GM21825 (cell line): ENCODE measurements around the gene THUMPD2.
"Not testable (repeated sequence)": the region's sequence is repeated elsewhere in the genome, so short reads cannot be mapped to it uniquely, and the experiment has no call there.

ENCODE experiments used
- ATAC-seq: cut with Tn5 transposase; IDR thresholded peaks from one replicate; pipeline ENCODE4 v1.9.1; 2021; ENCODE audit warnings: mild to moderate bottlenecking, moderate library complexity; ENCODE audit not compliant: unreplicated experiment

Gene THUMPD2, protein sequence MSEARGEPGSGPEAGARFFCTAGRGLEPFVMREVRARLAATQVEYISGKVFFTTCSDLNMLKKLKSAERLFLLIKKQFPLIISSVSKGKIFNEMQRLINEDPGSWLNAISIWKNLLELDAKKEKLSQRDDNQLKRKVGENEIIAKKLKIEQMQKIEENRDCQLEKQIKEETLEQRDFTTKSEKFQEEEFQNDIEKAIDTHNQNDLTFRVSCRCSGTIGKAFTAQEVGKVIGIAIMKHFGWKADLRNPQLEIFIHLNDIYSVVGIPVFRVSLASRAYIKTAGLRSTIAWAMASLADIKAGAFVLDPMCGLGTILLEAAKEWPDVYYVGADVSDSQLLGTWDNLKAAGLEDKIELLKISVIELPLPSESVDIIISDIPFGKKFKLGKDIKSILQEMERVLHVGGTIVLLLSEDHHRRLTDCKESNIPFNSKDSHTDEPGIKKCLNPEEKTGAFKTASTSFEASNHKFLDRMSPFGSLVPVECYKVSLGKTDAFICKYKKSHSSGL

DNA sequence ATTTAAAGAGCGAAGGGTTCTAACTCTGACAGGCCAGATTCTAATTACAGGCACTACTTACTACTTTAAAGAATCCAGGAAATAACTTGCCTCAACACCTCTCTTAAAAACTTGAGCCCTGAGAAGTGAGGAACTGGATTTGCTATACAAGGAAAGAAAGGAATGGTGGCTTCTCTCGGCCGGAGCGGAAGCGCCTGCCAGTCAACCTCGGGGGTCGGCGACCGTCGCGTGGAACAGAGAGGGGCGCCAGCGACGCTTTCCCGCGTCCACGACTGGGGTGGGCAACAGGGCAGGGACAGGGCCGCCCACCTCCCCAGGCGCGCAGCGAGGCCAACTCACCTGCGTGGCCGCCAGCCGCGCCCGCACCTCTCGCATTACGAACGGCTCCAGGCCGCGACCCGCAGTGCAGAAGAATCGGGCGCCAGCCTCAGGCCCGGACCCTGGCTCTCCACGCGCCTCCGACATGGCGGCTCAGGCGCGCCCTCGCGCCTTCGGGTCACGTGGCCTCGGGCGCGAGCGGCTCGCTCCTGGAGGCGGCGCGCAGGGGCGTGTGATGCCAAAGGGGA, at the start of gene THUMPD2:
Gene THUMPD2 (minus strand): TSS at position 484 of the 566 bp plus-strand sequence. CDS start 19 bp downstream, at position 465.
- ATAC-seq = peak; percentile 85

DNA sequence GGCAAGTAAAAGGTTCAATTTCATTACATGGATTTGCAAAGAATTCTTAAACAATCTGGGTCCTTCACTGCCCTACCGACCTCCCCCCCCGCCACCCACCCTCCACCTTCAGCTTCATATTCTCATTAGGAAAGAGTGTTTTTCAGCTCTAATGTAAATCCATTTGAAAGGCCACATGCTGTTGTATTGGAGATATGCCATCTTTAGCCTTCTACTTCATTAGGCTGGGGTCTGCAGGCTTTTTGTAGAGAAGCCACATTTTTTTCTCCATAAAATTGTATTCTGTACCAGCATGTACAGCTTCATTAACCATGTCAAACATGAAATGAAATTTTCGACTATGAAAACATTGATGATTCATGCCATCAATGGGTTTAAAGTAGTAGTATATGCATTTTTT, 42.8 kb upstream of the THUMPD2 start:
- ATAC-seq = no peak

DNA sequence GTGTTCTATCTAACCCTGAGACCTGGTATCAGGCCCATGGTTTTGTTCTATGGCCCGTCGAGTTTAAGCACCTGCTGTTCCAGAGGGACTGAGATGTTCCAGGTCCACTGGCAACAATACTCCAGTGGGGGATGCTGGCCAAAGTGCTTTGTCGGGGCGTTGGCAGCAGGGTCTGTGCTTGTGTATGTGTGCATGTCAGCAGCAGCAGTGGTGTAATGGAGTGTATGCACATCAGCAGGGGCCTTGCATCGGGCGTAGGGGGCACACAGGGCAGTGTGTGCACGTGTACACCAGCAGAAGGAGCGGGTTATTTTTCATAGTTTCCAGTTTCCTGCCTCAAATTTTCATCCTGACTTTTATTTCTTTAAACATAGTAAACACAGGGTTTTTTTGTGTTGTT, 37.8 kb upstream of the THUMPD2 start:
- ATAC-seq = no peak

DNA sequence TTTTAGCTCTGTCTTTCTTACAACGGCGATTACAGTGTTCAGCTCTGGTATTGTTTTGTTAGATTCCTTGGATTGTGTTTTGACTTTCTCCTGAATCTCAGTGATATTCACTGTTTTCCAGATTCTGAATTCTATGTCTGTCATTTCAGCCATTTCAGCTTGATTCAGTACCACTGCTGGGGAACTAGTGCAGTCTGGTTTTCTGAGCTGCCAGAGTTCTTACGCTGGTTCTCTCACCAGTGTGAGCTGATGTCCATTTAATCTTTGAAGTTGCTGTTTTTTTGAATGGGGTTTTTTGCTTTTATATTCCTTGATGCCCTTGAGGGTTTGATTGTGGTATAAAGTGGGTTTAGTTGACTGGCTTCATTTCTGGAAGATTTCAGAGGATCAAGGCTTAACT, 37.4 kb upstream of the THUMPD2 start:
- no peak for ATAC-seq

DNA sequence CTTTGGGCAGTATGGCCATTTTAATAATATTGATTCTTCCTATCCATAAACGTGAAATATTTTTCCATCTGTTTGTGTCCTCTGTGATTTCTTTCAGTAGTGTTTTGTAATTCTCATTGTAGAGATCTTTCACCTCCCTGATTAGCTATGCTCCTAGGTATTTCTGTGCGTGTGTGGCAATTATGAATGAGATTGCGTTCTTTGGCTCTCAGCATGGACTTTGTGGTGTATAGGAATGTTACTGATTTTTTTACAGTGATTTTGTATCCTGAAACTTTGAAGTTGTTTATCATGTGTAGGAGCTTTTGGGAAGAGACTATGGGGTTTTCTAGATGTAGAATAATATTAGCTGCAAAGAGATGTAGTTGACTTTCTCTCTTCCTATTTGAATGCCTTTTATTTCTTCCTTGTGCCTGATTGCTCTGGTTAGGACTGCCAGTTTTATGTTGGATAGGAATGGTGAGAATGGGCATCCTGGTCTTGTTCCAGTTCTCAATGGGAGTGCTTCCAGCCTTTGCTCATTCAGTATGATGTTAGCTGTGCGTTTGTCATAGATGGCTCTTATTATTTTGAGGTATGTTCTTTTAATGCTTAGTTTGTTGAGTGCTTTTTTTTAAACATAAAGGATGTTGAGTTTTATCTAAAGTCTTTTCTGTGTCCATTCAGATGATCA, 27.0 kb upstream of the THUMPD2 start:
- no peak for ATAC-seq

DNA sequence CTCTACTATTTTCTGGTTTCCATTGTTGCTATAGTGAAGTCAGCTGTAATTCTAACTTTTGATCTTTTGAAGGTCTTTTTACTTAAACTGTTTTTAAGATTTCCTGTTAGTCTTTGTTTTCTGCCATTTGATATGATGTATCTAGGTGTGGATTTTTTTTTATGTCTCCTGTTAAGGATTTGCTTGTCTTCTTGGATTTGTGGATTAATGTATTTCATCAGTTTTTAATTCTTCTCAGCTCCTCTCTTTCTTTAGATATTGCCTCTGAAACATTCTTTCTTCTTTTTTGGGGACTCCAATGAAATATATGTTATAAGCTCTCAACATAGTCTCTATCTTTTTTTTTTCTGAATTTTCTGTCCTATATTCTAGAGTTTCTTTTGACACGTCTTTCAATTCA, 24.8 kb upstream of the THUMPD2 start:
- no peak for ATAC-seq

DNA sequence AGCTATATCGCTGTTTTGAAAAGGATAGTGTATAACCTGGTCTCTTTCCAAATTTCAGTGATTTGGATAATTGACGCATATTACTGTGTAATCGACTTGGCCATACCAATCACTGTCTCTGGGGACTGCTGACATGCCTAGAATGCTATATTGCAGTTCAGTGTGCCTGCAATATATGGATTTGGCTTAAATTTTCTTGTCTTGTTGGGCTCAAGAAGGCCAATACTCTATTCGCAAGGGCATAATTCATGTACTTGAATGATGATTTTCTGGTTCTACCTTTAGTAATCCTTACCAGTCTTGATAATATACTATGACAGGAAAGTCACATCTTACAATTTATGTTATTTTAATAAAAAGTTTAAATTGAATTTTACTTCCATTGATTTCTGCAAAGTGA, 21.7 kb upstream of the THUMPD2 start:
- ATAC-seq = no peak

DNA sequence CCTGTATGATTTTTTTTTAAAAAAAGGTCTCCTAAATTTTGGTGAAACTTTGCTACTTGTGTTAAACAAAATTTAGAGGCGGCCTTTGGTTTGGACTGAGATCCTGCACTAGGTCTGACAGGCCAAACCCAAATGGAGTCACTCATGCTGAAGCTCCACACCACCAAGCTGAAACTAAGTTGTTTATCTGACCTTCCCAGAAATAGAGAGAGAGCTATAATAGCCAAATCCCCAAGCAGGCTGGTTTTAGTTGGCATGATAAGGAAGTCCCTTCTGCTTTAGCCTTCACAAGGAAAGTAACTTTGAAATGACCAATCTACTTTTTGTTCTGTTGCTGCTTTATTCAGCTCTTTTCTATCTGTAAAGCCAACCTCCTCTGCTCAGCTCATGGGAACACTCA, 17.1 kb upstream of the THUMPD2 start:
- ATAC-seq = no peak

DNA sequence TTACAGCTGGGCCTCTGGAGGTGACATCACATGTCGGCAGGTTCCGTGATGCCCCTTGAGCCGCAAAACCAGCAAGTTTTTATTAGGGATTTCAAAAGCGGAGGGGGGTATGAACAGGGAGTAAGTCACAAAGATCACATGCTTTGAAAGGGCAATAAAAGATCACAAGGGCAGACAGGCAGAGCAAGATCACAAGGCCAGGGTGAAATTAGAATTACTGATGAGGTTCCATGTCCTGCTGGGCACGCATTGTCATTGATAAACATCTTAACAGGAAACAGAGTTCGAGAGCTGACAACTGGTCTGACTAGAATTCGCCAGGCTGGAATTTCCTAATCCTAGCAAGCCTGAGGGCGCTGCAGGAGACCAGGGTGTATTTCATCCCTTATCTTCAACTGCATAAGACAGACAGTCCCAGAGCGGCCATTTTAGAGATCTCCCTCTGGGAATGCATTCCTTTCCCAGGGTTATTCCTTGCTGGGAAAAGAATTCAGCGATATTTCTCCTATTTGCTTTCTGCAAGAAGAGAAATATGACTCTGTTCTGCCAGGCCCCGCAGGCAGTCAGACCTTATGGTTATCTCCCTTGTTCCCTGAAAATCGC, 11.3 kb upstream of the THUMPD2 start:
- not testable (repeated sequence) for ATAC-seq

DNA sequence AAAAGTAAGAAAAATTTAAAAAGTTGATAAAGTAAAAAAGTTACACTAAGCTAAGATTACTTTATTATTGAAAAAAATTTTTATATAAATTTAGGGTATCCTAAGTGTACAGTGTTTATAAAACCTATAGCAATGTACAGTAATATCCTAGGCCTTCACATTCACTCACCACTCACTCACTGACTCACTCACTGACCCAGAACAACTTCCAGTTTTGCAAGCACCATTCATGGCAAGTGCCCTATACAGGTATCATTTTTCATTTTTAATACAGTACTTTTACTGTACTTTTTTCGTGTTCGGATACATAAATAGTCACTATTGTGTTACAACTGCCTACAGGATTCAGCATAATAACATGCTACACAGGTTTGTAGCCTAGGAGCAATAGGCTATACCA, 8.9 kb upstream of the THUMPD2 start:
- ATAC-seq = no peak

DNA sequence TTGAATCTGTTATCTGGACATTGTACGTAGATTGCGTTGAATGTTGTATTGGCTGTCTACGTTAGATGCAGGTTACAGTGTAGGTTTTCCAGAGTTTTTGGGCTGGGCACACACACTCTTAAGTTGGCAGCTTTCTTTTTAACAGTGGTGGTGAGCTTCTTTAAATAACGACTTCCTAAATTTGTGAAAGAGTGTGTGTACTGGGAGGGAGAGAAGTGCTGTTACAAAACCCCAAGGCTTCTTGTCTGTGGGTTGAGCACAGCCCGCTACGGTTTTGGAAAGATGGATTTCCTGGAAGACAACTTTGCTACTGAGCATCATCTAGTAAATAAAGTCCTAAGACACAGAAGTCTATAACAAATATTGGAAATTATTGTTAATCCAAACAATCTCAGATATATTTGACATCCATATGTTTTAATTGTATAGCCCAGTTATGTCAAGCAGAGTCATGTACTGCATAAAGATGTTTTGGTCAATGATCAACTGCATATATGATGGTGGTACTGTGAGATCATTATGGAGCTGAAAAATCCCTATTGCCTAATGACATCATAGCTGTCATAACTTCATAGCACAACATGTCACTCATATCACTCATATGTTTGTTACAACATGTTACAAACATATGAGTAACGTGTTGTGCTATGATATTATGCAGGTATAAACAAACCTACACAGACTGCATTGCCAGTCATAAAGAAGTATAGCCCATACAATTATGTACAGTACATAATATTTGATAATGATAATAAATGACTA, 7.9 kb upstream of the THUMPD2 start:
- ATAC-seq = no peak

DNA sequence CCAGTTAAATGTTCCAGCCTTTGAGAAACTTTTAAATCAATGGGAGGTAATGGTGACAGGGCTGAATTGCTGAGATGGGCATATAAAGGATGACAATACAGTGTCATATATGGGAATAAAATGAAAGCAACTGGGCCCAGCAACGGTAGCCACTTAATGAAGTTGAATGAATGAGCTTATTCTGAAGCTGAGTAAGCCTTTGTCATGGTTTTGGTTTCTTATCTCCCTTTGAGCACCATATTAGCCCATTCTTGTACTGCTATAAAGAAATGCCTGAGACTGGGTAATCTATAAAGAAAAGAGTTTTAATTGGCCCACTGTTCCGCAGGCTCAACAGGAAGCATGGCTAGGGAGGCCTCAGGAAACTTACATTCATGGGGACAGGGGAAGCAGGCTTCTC, 3.5 kb upstream of the THUMPD2 start:
- no peak for ATAC-seq

DNA sequence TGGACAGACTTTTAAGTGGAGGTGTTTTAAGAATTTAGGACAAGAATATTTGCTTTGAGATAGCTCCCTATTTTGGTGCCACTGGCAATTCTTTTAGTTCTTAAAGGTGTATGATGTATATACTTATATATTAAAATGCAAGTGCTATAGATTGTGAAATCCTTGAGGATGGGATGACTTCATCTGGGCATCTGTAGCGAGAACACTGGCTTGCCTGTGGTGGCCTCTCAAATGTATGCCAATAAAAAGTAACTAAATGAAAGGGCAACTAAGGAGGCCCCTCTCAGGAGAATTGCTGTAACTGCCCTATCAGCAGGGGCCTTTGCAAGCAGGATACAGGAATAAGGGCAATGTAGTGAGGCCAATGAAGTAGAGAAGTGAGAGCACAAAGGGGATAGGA, 2.6 kb upstream of the THUMPD2 start:
- ATAC-seq = no peak

DNA sequence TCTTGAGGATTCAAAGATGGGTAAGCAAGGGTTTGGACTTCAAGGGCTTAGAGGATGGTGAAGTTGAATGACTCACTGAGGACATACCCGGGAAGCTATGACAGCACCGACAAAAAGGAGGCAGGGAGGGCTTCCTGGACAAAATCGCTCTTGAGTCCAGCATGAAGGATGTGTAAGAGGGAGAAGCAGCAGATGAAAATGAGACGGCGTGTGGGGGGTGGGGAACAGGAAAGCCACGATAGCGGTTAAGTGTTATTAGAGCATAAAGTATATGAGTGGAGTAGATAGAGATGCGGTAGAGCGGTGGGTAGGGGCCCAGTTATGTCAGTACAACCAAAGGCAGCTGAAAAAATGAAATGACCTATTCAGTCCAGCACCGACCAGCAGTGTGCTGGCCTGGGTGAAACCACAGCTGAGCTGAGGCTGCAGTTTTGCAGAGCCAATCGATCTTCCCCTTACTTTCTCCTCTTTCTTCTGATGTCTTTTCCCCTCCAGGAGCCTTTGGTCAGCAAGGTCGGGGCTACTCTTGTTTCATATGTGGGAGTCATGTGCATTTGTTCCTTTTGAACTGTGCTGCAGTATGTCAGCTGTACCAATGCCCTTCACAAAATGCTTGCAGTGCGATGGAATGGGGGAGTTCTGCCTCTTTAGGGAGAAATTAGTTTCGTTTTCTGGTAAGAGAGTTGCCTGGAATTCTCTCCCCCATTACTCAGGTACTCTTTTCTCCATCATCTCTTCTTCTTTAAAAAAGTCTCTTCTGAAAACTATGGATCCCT, 2.0 kb upstream of the THUMPD2 start:
- ATAC-seq = no peak

DNA sequence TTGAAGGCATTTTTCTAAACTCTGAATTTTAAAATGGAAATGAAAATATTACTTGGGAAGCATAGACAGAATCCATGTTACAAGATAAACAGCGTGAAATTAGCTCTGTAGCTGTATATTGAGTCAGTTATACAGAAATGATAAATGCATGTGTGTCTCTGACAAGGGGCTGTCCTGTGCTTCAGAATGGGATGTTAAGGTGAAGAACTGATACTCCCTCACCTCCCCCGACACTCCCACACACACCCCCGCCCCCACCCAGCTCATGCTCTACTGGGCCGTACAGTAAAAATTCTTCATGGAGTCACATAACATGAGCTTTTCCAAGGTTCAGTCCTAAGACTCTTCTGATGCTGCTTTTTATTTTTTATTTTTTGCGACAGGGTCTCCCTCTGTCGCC, 869 bp upstream of the THUMPD2 start:
- ATAC-seq = no peak

DNA sequence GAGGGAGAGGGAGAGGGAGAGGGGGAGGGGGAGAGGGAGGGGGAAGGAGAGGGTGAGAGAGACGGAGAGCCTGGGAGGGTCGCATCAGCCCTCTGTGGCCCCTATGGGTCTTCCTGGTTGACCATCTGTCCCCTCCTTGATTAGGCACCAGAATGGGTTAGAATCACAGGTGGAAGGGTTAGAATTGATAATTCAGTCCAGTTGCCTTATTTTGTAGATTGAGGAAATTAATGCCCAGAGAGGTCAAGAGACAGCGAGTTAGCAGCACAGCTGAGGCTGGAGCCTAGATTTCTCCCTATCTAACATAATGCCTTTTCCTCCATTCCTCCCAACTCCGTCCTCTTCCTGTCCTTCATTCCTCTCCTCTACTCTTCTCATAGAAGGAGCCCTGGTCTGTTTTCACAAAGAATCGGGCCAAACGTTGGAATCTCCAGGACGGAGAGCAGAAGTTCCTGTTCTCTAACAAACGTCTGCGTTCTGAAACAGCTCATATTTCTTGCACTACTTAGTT, 338 bp upstream of the THUMPD2 start:
- no peak for ATAC-seq

DNA sequence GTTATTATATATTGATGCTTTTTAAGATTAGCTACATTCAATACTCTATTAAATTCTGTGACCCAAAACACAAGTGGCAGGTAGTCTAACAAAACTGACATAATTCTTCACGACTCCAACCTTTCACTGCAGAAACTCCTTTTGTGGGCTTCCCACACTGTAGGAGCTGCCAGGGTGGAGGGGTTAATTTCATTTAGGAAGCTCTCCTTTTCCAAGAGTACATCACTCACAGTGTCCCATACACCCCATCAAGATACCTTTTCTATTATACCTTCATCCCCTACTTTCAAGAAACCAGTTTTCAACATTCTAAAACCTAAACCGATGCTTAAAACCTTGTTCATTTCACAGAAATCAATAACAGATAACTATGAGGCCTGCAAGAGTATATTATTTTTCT, 825 bp downstream of the THUMPD2 start:
- ATAC-seq = no peak

DNA sequence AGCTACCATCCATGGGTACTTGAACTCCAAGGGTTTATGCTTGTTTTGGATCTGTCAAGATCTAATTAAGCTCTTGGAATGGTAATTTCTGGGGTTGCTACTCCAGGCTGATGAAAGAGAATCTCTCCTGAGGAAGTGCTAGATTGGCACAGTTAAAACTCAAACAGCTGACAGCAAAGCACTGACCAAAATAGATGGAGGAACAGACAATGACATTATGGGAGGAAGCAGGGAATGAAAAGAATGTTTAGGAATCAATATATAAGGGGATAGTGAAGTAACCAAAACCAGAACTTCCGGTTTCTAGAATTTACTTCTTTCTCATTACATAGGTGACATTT, 6.3 kb downstream of the THUMPD2 start:
- ATAC-seq = no peak

DNA sequence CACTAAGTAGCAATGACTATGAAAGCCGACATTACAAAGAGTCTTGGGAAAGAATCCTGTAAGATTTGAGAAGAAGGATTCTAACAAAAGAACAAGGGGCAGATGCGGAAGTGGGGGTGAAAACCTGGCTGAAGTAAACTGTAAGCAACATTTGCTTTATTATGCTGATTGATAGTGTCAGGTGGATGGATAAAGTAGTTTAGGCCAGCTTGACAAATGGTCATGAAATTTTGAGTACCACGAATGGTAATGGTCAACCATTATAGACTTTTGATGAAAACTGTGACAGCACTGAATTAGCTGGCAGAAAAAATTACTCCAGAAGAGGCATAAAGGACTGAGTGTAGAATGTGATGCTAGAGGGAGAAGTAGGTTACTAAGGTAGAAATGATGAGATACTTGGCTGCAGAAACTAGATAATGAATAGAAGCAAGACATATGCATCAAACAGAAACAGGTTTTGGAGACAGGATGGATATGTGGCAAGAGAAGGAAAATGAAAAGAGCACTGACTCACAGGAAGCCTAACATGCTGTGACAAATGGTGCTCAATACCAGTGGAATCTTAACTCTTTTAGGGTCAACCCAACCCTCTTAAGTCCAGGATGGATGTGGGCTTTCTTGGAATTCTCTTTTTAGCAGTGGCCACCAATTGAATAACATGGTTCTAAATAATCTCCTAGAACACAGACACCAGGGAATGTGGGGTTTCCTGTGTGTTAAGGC, 6.8 kb downstream of the THUMPD2 start:
- no peak for ATAC-seq
